ENCODE measurements around the gene UNCX.
"Not testable (repeated sequence)": the region's sequence is repeated elsewhere in the genome, so short reads cannot be mapped to it uniquely, and the experiment has no call there.

UNCX gene

GRCh38 chr7:1210979-1211608 is 21.6 kb upstream of the UNCX start:
- H2AK5ac ChIP-seq (ENCODE audit: low read length, severe bottlenecking): no peak overlapping the region

GRCh38 chr7:1211611-1212010 is 21.1 kb upstream of the UNCX start:
- H2BK15ac ChIP-seq (ENCODE audit: low read depth, poor library complexity, severe bottlenecking): no peak overlapping the region
- no peak overlapping the region for H2AFZ ChIP-seq (ENCODE audit: low read depth, low read length)
- H2BK12ac ChIP-seq (ENCODE audit: low read length in 2 of 2): no peak overlapping the region
- no peak overlapping the region for H3K23ac ChIP-seq (ENCODE audit: low read length in 2 of 2)
- no peaks in the 10 kb centered on the region for H3K9me3 ChIP-seq (ENCODE audit: control insufficient read depth, low read length)
- H3K27ac ChIP-seq (ENCODE audit: low read length, poor library complexity, severe bottlenecking): no peak overlapping the region
- H4K91ac ChIP-seq (ENCODE audit: low read length): no peak overlapping the region
- H3K4me2 ChIP-seq (ENCODE audit: low read length, poor library complexity, severe bottlenecking): no peak overlapping the region
- H4K8ac ChIP-seq (ENCODE audit: low read length): no peak overlapping the region
- no peaks in the 10 kb centered on the region for H3K36me3 ChIP-seq (ENCODE audit: control insufficient read depth in 1 of 2, insufficient read depth in 2 of 2, low read depth in 1 of 2, low read length in 2 of 2)
- no peak overlapping the region for H2BK5ac ChIP-seq (ENCODE audit: low read depth, low read length, poor library complexity, severe bottlenecking)
- no peak overlapping the region for H3K18ac ChIP-seq (ENCODE audit: low read depth in 1 of 2, low read length in 2 of 2)
- H3K4ac ChIP-seq (ENCODE audit: low read depth in 1 of 2, low read length in 2 of 2): no peak overlapping the region
- H3K27me3 ChIP-seq (ENCODE audit: control insufficient read depth in 1 of 2, insufficient read depth in 1 of 2, low read length in 2 of 2): peaks cover 37 to 62% of the 10 kb centered on the region in 2 experiments
- no peak overlapping the region for H3K4me3 ChIP-seq (ENCODE audit: insufficient read depth in 1 of 2, low read depth in 1 of 2, low read length in 2 of 2)
- 81% methylated on average over 11 of the region's 11 CpGs for WGBS
- no peak overlapping the region for H2BK120ac ChIP-seq (ENCODE audit: low read depth, low read length)
- no peaks in the 10 kb centered on the region for H3K4me1 ChIP-seq (ENCODE audit: control insufficient read depth, insufficient read depth, low read depth, low read length)
- H3K9ac ChIP-seq (ENCODE audit: low read length): no peak overlapping the region
- no peak overlapping the region for H2AK5ac ChIP-seq (ENCODE audit: low read length, severe bottlenecking)
- DNase-seq: no peak
- H3K14ac ChIP-seq (ENCODE audit: low read length in 2 of 2): no peak overlapping the region
- no peaks in the 10 kb centered on the region for H3K79me1 ChIP-seq (replicated peaks; ENCODE audit: low read length, poor library complexity, severe bottlenecking)

More at GRCh38 chr7:1210979-1211608, 21.6 kb upstream of the UNCX start:
- Histone ChIP-seq H3K27me3 (ENCODE audit: control insufficient read depth in 1 of 2, insufficient read depth in 1 of 2, low read length in 2 of 2) (peaks cover 37 to 62% of the 10 kb centered on the region in 2 experiments), H3K4me2 (ENCODE audit: low read length, poor library complexity, severe bottlenecking) (no peak overlapping the region), H2BK12ac (ENCODE audit: low read length in 2 of 2) (no peak overlapping the region), H2AFZ (ENCODE audit: low read depth, low read length) (no peak overlapping the region), H3K36me3 (ENCODE audit: control insufficient read depth in 1 of 2, insufficient read depth in 2 of 2, low read depth in 1 of 2, low read length in 2 of 2) (no peaks in the 10 kb centered on the region), H3K23ac (ENCODE audit: low read length in 2 of 2) (no peak overlapping the region), H3K4me3 (ENCODE audit: insufficient read depth in 1 of 2, low read depth in 1 of 2, low read length in 2 of 2) (peak overlapping the region in 1 of 2 experiments; percentile 33), H4K8ac (ENCODE audit: low read length) (no peak overlapping the region), H3K18ac (ENCODE audit: low read depth in 1 of 2, low read length in 2 of 2) (no peak overlapping the region), H2BK5ac (ENCODE audit: low read depth, low read length, poor library complexity, severe bottlenecking) (no peak overlapping the region), H2BK120ac (ENCODE audit: low read depth, low read length) (no peak overlapping the region), H3K4ac (ENCODE audit: low read depth in 1 of 2, low read length in 2 of 2) (no peak overlapping the region), H3K9ac (ENCODE audit: low read length) (no peak overlapping the region), H4K91ac (ENCODE audit: low read length) (no peak overlapping the region), H3K9me3 (ENCODE audit: control insufficient read depth, low read length) (no peaks in the 10 kb centered on the region), H3K4me1 (ENCODE audit: control insufficient read depth, insufficient read depth, low read depth, low read length) (no peaks in the 10 kb centered on the region), H3K27ac (ENCODE audit: low read length, poor library complexity, severe bottlenecking) (no peak overlapping the region), H3K14ac (ENCODE audit: low read length in 2 of 2) (no peak overlapping the region), H3K79me1 (replicated peaks; ENCODE audit: low read length, poor library complexity, severe bottlenecking) (no peaks in the 10 kb centered on the region), H2BK15ac (ENCODE audit: low read depth, poor library complexity, severe bottlenecking) (no peak overlapping the region)
- no peak for DNase-seq
- 74% methylated on average over 35 of the region's 35 CpGs for WGBS

DNA sequence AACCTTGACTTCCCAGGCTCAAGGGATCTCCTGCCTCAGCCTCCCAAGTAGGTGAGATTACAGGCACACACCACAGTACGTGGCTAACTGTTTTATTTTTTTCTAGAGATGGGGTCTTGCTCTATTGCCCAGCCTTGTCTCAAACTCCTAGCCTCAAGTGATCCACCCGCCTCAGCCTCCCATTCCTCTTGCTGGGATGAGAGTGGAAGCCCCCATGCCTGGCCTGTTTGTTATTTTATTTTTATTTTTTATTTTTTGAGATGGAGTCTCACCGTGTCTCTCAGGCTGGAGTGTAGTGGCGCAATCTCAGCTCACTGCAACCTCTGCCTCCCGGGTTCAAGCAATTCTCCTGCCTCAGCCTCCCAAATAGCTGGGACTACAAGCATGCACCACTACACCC is 20.6 kb upstream of the UNCX start:
- not testable (repeated sequence) for H3K4me1 ChIP-seq (ENCODE audit: control insufficient read depth, insufficient read depth, low read depth, low read length); H3K18ac ChIP-seq (ENCODE audit: low read depth in 1 of 2, low read length in 2 of 2); H2BK15ac ChIP-seq (ENCODE audit: low read depth, poor library complexity, severe bottlenecking); H3K4ac ChIP-seq (ENCODE audit: low read depth in 1 of 2, low read length in 2 of 2); H3K9me3 ChIP-seq (ENCODE audit: control insufficient read depth, low read length); H3K79me1 ChIP-seq (replicated peaks; ENCODE audit: low read length, poor library complexity, severe bottlenecking); H2BK12ac ChIP-seq (ENCODE audit: low read length in 2 of 2); H3K36me3 ChIP-seq (ENCODE audit: control insufficient read depth in 1 of 2, insufficient read depth in 2 of 2, low read depth in 1 of 2, low read length in 2 of 2); H3K23ac ChIP-seq (ENCODE audit: low read length in 2 of 2); H3K4me3 ChIP-seq (ENCODE audit: insufficient read depth in 1 of 2, low read depth in 1 of 2, low read length in 2 of 2); H4K91ac ChIP-seq (ENCODE audit: low read length); H4K8ac ChIP-seq (ENCODE audit: low read length); H3K14ac ChIP-seq (ENCODE audit: low read length in 2 of 2); H3K4me2 ChIP-seq (ENCODE audit: low read length, poor library complexity, severe bottlenecking); H3K27ac ChIP-seq (ENCODE audit: low read length, poor library complexity, severe bottlenecking); H2AFZ ChIP-seq (ENCODE audit: low read depth, low read length); H2BK120ac ChIP-seq (ENCODE audit: low read depth, low read length); H3K9ac ChIP-seq (ENCODE audit: low read length); DNase-seq; H2AK5ac ChIP-seq (ENCODE audit: low read length, severe bottlenecking); H2BK5ac ChIP-seq (ENCODE audit: low read depth, low read length, poor library complexity, severe bottlenecking)
- WGBS: 100% methylated on average over 2 of the region's 5 CpGs
- H3K27me3 ChIP-seq (ENCODE audit: control insufficient read depth in 1 of 2, insufficient read depth in 1 of 2, low read length in 2 of 2): peaks cover 37 to 62% of the 10 kb centered on the region in 2 experiments

DNA sequence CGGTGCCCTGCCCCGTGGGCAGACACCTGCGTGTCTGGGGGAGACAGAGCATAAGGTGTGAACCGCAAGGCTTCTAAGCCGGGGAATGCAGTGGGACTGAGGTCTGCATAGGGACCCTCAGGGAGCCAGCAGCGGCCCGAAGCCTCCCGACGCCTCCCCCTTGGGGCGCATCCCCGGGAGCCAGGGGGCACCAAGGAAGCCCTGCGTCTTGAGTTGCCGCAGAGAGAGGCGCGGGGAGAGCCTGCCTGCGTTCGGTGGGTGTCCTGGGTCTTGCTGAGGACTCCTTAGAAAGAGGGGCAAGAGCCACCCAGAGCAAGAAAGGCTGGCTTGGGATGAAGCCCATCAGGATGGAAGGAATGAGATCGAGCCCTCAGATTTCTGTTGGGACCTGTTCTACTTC is 18.2 kb upstream of the UNCX start:
- H3K79me1 ChIP-seq (replicated peaks; ENCODE audit: low read length, poor library complexity, severe bottlenecking): no peaks in the 10 kb centered on the region
- H3K4me3 ChIP-seq (ENCODE audit: insufficient read depth in 1 of 2, low read depth in 1 of 2, low read length in 2 of 2): no peak overlapping the region
- H3K4me1 ChIP-seq (ENCODE audit: control insufficient read depth, insufficient read depth, low read depth, low read length): no peaks in the 10 kb centered on the region
- no peak overlapping the region for H2AK5ac ChIP-seq (ENCODE audit: low read length, severe bottlenecking)
- no peak overlapping the region for H3K4me2 ChIP-seq (ENCODE audit: low read length, poor library complexity, severe bottlenecking)
- H4K91ac ChIP-seq (ENCODE audit: low read length): no peak overlapping the region
- H4K8ac ChIP-seq (ENCODE audit: low read length): no peak overlapping the region
- H3K18ac ChIP-seq (ENCODE audit: low read depth in 1 of 2, low read length in 2 of 2): no peak overlapping the region
- no peak overlapping the region for H3K9ac ChIP-seq (ENCODE audit: low read length)
- H3K27me3 ChIP-seq (ENCODE audit: control insufficient read depth in 1 of 2, insufficient read depth in 1 of 2, low read length in 2 of 2): peaks cover 54 to 62% of the 10 kb centered on the region in 2 experiments
- no peak overlapping the region for H2BK12ac ChIP-seq (ENCODE audit: low read length in 2 of 2)
- no peak overlapping the region for H2AFZ ChIP-seq (ENCODE audit: low read depth, low read length)
- H3K4ac ChIP-seq (ENCODE audit: low read depth in 1 of 2, low read length in 2 of 2): no peak overlapping the region
- H2BK5ac ChIP-seq (ENCODE audit: low read depth, low read length, poor library complexity, severe bottlenecking): no peak overlapping the region
- no peak overlapping the region for H3K27ac ChIP-seq (ENCODE audit: low read length, poor library complexity, severe bottlenecking)
- WGBS: 86% methylated on average over 18 of the region's 18 CpGs
- no peak for DNase-seq
- H3K14ac ChIP-seq (ENCODE audit: low read length in 2 of 2): no peak overlapping the region
- H2BK15ac ChIP-seq (ENCODE audit: low read depth, poor library complexity, severe bottlenecking): no peak overlapping the region
- H3K36me3 ChIP-seq (ENCODE audit: control insufficient read depth in 1 of 2, insufficient read depth in 2 of 2, low read depth in 1 of 2, low read length in 2 of 2): no peaks in the 10 kb centered on the region
- no peaks in the 10 kb centered on the region for H3K9me3 ChIP-seq (ENCODE audit: control insufficient read depth, low read length)
- H3K23ac ChIP-seq (ENCODE audit: low read length in 2 of 2): no peak overlapping the region
- H2BK120ac ChIP-seq (ENCODE audit: low read depth, low read length): no peak overlapping the region
